ENCODE measurements around the gene ALG2. TPM values are rescaled to one million over a fixed set of nuclear protein-coding genes. Genes with fewer than 3 reads are reported as not detected.

The ALG2 gene
- total and polyA plus RNA-seq, 9 of the 15 experiments (the other 6 are each of a cell fraction or from before 2014, with no cell fraction given), result 4.9 to 41.9 (median 20.2) TPM

Small RNA genes within 50 kb of the gene (small RNA-seq; reads per million reads assigned to genes)
- gene RN7SL794P, result not detected

Other genes starting within 250 kb of the ALG2 start
- gene TGFBR1, start 116.8 kb downstream of the ALG2 start, total RNA-seq (2014; rRNA removed), result 22.0 and 23.8 TPM in 2 replicates
- gene TGFBR1, start 116.8 kb downstream of the ALG2 start, total RNA-seq (2014; rRNA removed; fragmentation: Illumina TruSeq; extraction: Trizol), result 43.7 and 52.6 TPM in 2 replicates
- 39.6 and 42.7 TPM in 2 replicates for gene TGFBR1, start 116.8 kb downstream of the ALG2 start, total RNA-seq (2015; rRNA removed; fragmentation: Illumina TruSeq; extraction: Trizol)
- gene TGFBR1, start 116.8 kb downstream of the ALG2 start, total RNA-seq (2021), result 47.1 and 51.9 TPM in 2 replicates
- 60.6 and 62.4 TPM in 2 replicates for gene TGFBR1, start 116.8 kb downstream of the ALG2 start, polyA plus RNA-seq (2011; rRNA removed)
- 21.0 and 22.9 TPM in 2 replicates for gene TGFBR1, start 116.8 kb downstream of the ALG2 start, polyA plus RNA-seq (2014; fragmentation: Illumina TruSeq; extraction: Trizol)
- 10 to 100 TPM; 15.9 to 57.6 TPM for gene TGFBR1, start 116.8 kb downstream of the ALG2 start, polyA plus RNA-seq (2014; fragmentation: Nextera tagmentation; extraction: Ambion mirVana)
- gene TGFBR1, start 116.8 kb downstream of the ALG2 start, polyA plus RNA-seq (2014; rRNA removed), result 14.0 and 15.5 TPM in 2 replicates
- gene SEC61B, start 340 bp upstream of the ALG2 start, total RNA-seq (2014; rRNA removed), result 147 and 158 TPM in 2 replicates
- 166 and 177 TPM in 2 replicates for gene SEC61B, start 340 bp upstream of the ALG2 start, total RNA-seq (2014; rRNA removed; fragmentation: Illumina TruSeq; extraction: Trizol)
- 218 and 221 TPM in 2 replicates for gene SEC61B, start 340 bp upstream of the ALG2 start, total RNA-seq (2015; rRNA removed; fragmentation: Illumina TruSeq; extraction: Trizol)
- 172 and 185 TPM in 2 replicates for gene SEC61B, start 340 bp upstream of the ALG2 start, total RNA-seq (2021)
- 168 and 177 TPM in 2 replicates for gene SEC61B, start 340 bp upstream of the ALG2 start, polyA plus RNA-seq (2011; rRNA removed)
- gene SEC61B, start 340 bp upstream of the ALG2 start, polyA plus RNA-seq (2014; fragmentation: Illumina TruSeq; extraction: Trizol), result 214 and 271 TPM in 2 replicates
- 100 to 1,000 TPM in 1 of 2 experiments, 10 to 100 TPM in 1; 57.8 to 107 TPM for gene SEC61B, start 340 bp upstream of the ALG2 start, polyA plus RNA-seq (2014; fragmentation: Nextera tagmentation; extraction: Ambion mirVana)
- gene SEC61B, start 340 bp upstream of the ALG2 start, polyA plus RNA-seq (2014; rRNA removed), result 213 and 262 TPM in 2 replicates